ENCODE data around the gene C1orf74. TPM values are rescaled to one million over a fixed set of nuclear protein-coding genes. Genes with fewer than 3 reads are reported as not detected.

The C1orf74 gene
- total RNA-seq, 2 donors from 2014 or later, result 2.2 to 2.9 TPM

GRCh38 chr1:209819058-209819457 lies 34.7 kb upstream of the C1orf74 start:
- no peak overlapping the region for H3K27ac ChIP-seq
- no peak overlapping the region for H3K4me3 ChIP-seq
- H3K9ac ChIP-seq (ENCODE audit: low read depth in 2 of 2, low read length in 2 of 2), result no peak overlapping the region
- no peaks in the 10 kb centered on the region for H3K9me3 ChIP-seq
- H3K36me3 ChIP-seq, result no peaks in the 10 kb centered on the region
- intact Hi-C loops (cut with DNase I), result no loop called here
- no peak for TF ChIP-seq CTCF (IDR thresholded peaks at IDR 0.05)
- no peak for DNase-seq
- no peaks in the 10 kb centered on the region for H3K4me1 ChIP-seq
- H3K27me3 ChIP-seq, result no peaks in the 10 kb centered on the region

GRCh38 chr1:209817691-209818090 lies 33.3 kb upstream of the C1orf74 start:
- TF ChIP-seq CTCF (IDR thresholded peaks at IDR 0.05), result no peak
- no peak overlapping the region for H3K27ac ChIP-seq
- H3K9ac ChIP-seq (ENCODE audit: low read depth in 2 of 2, low read length in 2 of 2), result no peak overlapping the region
- no peaks in the 10 kb centered on the region for H3K9me3 ChIP-seq
- no peaks in the 10 kb centered on the region for H3K4me1 ChIP-seq
- no peaks in the 10 kb centered on the region for H3K27me3 ChIP-seq
- H3K36me3 ChIP-seq, result no peaks in the 10 kb centered on the region
- H3K4me3 ChIP-seq, result no peak overlapping the region
- intact Hi-C loops (cut with DNase I), result no loop called here
- no peak for DNase-seq

GRCh38 chr1:209816923-209817322 lies 32.6 kb upstream of the C1orf74 start:
- no peak for TF ChIP-seq CTCF (IDR thresholded peaks at IDR 0.05)
- Histone ChIP-seq H3K9ac (ENCODE audit: low read depth in 2 of 2, low read length in 2 of 2) (no peak overlapping the region), H3K4me1 (no peaks in the 10 kb centered on the region), H3K27me3 (no peaks in the 10 kb centered on the region), H3K4me3 (no peak overlapping the region), H3K9me3 (no peaks in the 10 kb centered on the region), H3K36me3 (no peaks in the 10 kb centered on the region), H3K27ac (no peak overlapping the region)
- intact Hi-C loops (cut with DNase I), result no loop called here
- DNase-seq, result no peak

GRCh38 chr1:209815931-209816341 lies 31.6 kb upstream of the C1orf74 start:
- H3K36me3 ChIP-seq, result no peaks in the 10 kb centered on the region
- no peak overlapping the region for H3K27ac ChIP-seq
- TF ChIP-seq CTCF (IDR thresholded peaks at IDR 0.05), result no peak
- no peaks in the 10 kb centered on the region for H3K27me3 ChIP-seq
- H3K9me3 ChIP-seq, result no peaks in the 10 kb centered on the region
- no peak for DNase-seq
- H3K9ac ChIP-seq (ENCODE audit: low read depth in 2 of 2, low read length in 2 of 2), result no peak overlapping the region
- H3K4me3 ChIP-seq, result no peak overlapping the region
- intact Hi-C loops (cut with DNase I), result no loop called here
- no peaks in the 10 kb centered on the region for H3K4me1 ChIP-seq

GRCh38 chr1:209815490-209815889 lies 31.1 kb upstream of the C1orf74 start:
- DNase-seq, result no peak
- H3K9ac ChIP-seq (ENCODE audit: low read depth in 2 of 2, low read length in 2 of 2), result no peak overlapping the region
- intact Hi-C loops (cut with DNase I), result no loop called here
- no peaks in the 10 kb centered on the region for H3K9me3 ChIP-seq
- no peak overlapping the region for H3K4me3 ChIP-seq
- H3K4me1 ChIP-seq, result no peaks in the 10 kb centered on the region
- no peak for TF ChIP-seq CTCF (IDR thresholded peaks at IDR 0.05)
- H3K27ac ChIP-seq, result no peak overlapping the region
- no peaks in the 10 kb centered on the region for H3K27me3 ChIP-seq
- no peaks in the 10 kb centered on the region for H3K36me3 ChIP-seq

- no peak overlapping the region for H3K27ac ChIP-seq
- no peak for DNase-seq
- no peaks in the 10 kb centered on the region for H3K9me3 ChIP-seq
- no peak overlapping the region for H3K9ac ChIP-seq (ENCODE audit: low read depth in 2 of 2, low read length in 2 of 2)
- no peaks in the 10 kb centered on the region for H3K36me3 ChIP-seq
- H3K4me3 ChIP-seq, result no peak overlapping the region
- no peak for TF ChIP-seq CTCF (IDR thresholded peaks at IDR 0.05)
- intact Hi-C loops (cut with DNase I), result no loop called here
- H3K4me1 ChIP-seq, result no peaks in the 10 kb centered on the region
- H3K27me3 ChIP-seq, result no peaks in the 10 kb centered on the region
These were observed 29.5 kb upstream of the C1orf74 start for GRCh38 chr1:209813902-209814301.

Measured in colonic mucosa (tissue), 4 donors.